Neural progenitor cell (in vitro differentiated cells): ENCODE measurements around the gene GJC2.

Experiments used
- CTCF ChIP-seq: fragments of 200-600 bp; sonication (generic); IDR thresholded peaks from 2 replicates; pipeline ENCODE4 v1.5.1; 2017; ENCODE audit warnings: antibody characterized with exemption, mild to moderate bottlenecking
- EZH2 ChIP-seq: fragments of 200-600 bp; sonication (generic); IDR thresholded peaks from 2 replicates; pipeline ENCODE4 v1.6.1; 2017; ENCODE audit warnings: antibody characterized with exemption, mild to moderate bottlenecking, moderate library complexity
- EZH2phosphoT487 ChIP-seq: fragments of 200-600 bp; sonication (generic); IDR thresholded peaks from 2 replicates; pipeline ENCODE4 v1.6.1; 2017; ENCODE audit warnings: antibody characterized with exemption

DNA sequence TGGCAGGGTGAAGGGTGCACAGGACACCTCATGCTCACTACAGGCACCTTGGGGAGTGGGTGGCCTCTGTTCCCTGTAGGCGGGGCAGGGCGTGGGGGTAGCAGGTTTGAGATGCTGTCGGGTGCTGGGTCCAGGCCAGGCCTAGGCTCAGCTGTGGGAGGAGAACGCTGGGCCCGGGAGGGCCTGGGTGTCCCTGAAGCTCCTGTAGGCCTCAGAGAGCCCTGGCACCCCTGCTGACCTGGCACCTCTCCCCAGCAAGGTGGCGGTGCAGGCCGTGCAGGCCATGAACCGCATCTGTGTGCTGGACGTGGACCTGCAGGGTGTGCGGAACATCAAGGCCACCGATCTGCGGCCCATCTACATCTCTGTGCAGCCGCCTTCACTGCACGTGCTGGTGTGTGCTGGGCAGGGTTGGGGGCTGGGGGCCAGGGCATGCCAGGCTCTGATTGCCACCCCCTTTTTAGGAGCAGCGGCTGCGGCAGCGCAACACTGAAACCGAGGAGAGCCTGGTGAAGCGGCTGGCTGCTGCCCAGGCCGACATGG is 2.5 kb upstream of the GJC2 start:
- TF ChIP-seq CTCF = no peak
- no peak for TF ChIP-seq EZH2
- TF ChIP-seq EZH2phosphoT487 = no peak
